Measurements from ENCODE around the gene ATAD1.

- TF ChIP-seq ZFP30 (CRISPR knock-in tag; IDR thresholded peaks at IDR 0.05): no peak
- TF ChIP-seq ZNF565 (CRISPR knock-in tag; conservative IDR thresholded peaks at IDR 0.05; ENCODE audit: low read depth): no peak
- TF ChIP-seq SNAI2 (CRISPR knock-in tag; IDR thresholded peaks at IDR 0.05): no peak
- TF ChIP-seq, protein P1, sequence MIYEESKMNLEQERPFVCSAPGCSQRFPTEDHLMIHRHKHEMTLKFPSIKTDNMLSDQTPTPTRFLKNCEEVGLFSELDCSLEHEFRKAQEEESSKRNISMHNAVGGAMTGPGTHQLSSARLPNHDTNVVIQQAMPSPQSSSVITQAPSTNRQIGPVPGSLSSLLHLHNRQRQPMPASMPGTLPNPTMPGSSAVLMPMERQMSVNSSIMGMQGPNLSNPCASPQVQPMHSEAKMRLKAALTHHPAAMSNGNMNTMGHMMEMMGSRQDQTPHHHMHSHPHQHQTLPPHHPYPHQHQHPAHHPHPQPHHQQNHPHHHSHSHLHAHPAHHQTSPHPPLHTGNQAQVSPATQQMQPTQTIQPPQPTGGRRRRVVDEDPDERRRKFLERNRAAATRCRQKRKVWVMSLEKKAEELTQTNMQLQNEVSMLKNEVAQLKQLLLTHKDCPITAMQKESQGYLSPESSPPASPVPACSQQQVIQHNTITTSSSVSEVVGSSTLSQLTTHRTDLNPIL (CRISPR knock-in tag; IDR thresholded peaks at IDR 0.05; ENCODE audit: low read depth): no peak
- no peak for TF ChIP-seq BACH2 (CRISPR knock-in tag; IDR thresholded peaks at IDR 0.05; ENCODE audit: borderline replicate concordance)
- TF ChIP-seq PATZ1 (CRISPR knock-in tag; IDR thresholded peaks at IDR 0.05; ENCODE audit: borderline replicate concordance): no peak
- TF ChIP-seq TCF4 (CRISPR knock-in tag; IDR thresholded peaks at IDR 0.05; ENCODE audit: borderline replicate concordance): no peak
- no peak for TF ChIP-seq GLIS3 (CRISPR knock-in tag; IDR thresholded peaks at IDR 0.05)
- TF ChIP-seq PPARA (CRISPR knock-in tag; IDR thresholded peaks at IDR 0.05; ENCODE audit: borderline replicate concordance): no peak
- no peak for TF ChIP-seq TSHZ2 (CRISPR knock-in tag; IDR thresholded peaks at IDR 0.05)
- TF ChIP-seq RARB (CRISPR knock-in tag; IDR thresholded peaks at IDR 0.05): no peak
- TF ChIP-seq CSDC2 (CRISPR knock-in tag; IDR thresholded peaks at IDR 0.05): no peak
Observed at GRCh38 chr10:87721781-87722180, 96.2 kb downstream of the ATAD1 start.

Measured in SK-N-SH treated with all-trans-retinoic acid at 6 μM for 48 hours (cell line).